SK-N-SH treated with all-trans-retinoic acid at 6 μM for 48 hours (cell line): ENCODE measurements around the gene COX11.

ENCODE experiments used
- ATAC-seq: fragments of 200-7000 bp; cut with Tn5 transposase; 3 replicates; pipeline ENCODE4 v1.9.1; 2020; ENCODE audit warnings: mild to moderate bottlenecking, moderate library complexity
- ARNTL ChIP-seq: fragments of 450-650 bp; formaldehyde crosslinking; IDR thresholded peaks from 2 replicates; pipeline ENCODE4 v1.5.0; 2020; ENCODE audit warnings: low read depth, mild to moderate bottlenecking, moderate library complexity, borderline replicate concordance
- BACH2 ChIP-seq: fragments of 250-450 bp; sonication (Bioruptor Pico); IDR thresholded peaks from 2 replicates; pipeline ENCODE4 v1.9.0; 2021; ENCODE audit warnings: mild to moderate bottlenecking, borderline replicate concordance
- CREB5 ChIP-seq: fragments of 250-450 bp; sonication (Bioruptor Pico); IDR thresholded peaks from 2 replicates; pipeline ENCODE4 v1.5.1; 2020; ENCODE audit warnings: low read depth, mild to moderate bottlenecking, moderate library complexity
- CSDC2 ChIP-seq: fragments of 250-450 bp; sonication (Bioruptor Pico); IDR thresholded peaks from 2 replicates; pipeline ENCODE4 v1.5.0; 2020; ENCODE audit warnings: mild to moderate bottlenecking, moderate library complexity
- ESRRG ChIP-seq: fragments of 250-450 bp; sonication (Bioruptor Pico); IDR thresholded peaks from 2 replicates; pipeline ENCODE4 v1.6.1; 2021; ENCODE audit warnings: mild to moderate bottlenecking
- GLIS3 ChIP-seq: fragments of 250-450 bp; sonication (Bioruptor Pico); IDR thresholded peaks from 2 replicates; pipeline ENCODE4 v1.5.0; 2020; ENCODE audit warnings: mild to moderate bottlenecking, moderate library complexity
- ISL1 ChIP-seq: fragments of 250-450 bp; sonication (Bioruptor Pico); IDR thresholded peaks from 2 replicates; pipeline ENCODE4 v2.1.2; 2022; ENCODE audit warnings: mild to moderate bottlenecking, moderate library complexity
- OSR1 ChIP-seq: fragments of 250-450 bp; sonication (Bioruptor Pico); IDR thresholded peaks from 2 replicates; pipeline ENCODE4 v1.8.0; 2022; ENCODE audit warnings: moderate library complexity, mild to moderate bottlenecking, inconsistent platforms
- PPARA ChIP-seq: fragments of 250-450 bp; sonication (Bioruptor Pico); IDR thresholded peaks from 2 replicates; pipeline ENCODE4 v1.5.0; 2020; ENCODE audit warnings: mild to moderate bottlenecking, borderline replicate concordance
- RARB ChIP-seq: fragments of 250-450 bp; sonication (Bioruptor Pico); IDR thresholded peaks from 2 replicates; pipeline ENCODE4 v1.8.0; 2021; ENCODE audit warnings: mild to moderate bottlenecking, moderate library complexity
- SNAI2 ChIP-seq: fragments of 250-450 bp; sonication (Bioruptor Pico); IDR thresholded peaks from 2 replicates; pipeline ENCODE4 v1.5.0; 2020; ENCODE audit warnings: mild to moderate bottlenecking, moderate library complexity
- TCF4 ChIP-seq: fragments of 250-450 bp; sonication (Bioruptor Pico); IDR thresholded peaks from 2 replicates; pipeline ENCODE4 v1.8.0; 2021; ENCODE audit warnings: mild to moderate bottlenecking, moderate library complexity, borderline replicate concordance
- TOX ChIP-seq: fragments of 250-450 bp; sonication (Bioruptor Pico); IDR thresholded peaks from 2 replicates; pipeline ENCODE4 v1.8.0; 2021; ENCODE audit warnings: mild to moderate bottlenecking, moderate library complexity, borderline replicate concordance
- TSHZ2 ChIP-seq: fragments of 250-450 bp; sonication (Bioruptor Pico); IDR thresholded peaks from 2 replicates; pipeline ENCODE4 v1.5.0; 2020; ENCODE audit warnings: mild to moderate bottlenecking, moderate library complexity
- ZFP3 ChIP-seq: fragments of 250-450 bp; sonication (Bioruptor Pico); IDR thresholded peaks from 2 replicates; pipeline ENCODE4 v1.5.0; 2020; ENCODE audit warnings: mild to moderate bottlenecking, moderate library complexity
- ZFP30 ChIP-seq: fragments of 450-650 bp; formaldehyde crosslinking; IDR thresholded peaks from 2 replicates; pipeline ENCODE4 v1.5.0; 2022; ENCODE audit warnings: mild to moderate bottlenecking, moderate library complexity
- ZNF70 ChIP-seq: fragments of 450-650 bp; formaldehyde crosslinking; IDR thresholded peaks from 2 replicates; pipeline ENCODE4 v1.5.0; 2020; ENCODE audit warnings: mild to moderate bottlenecking, moderate library complexity
- TF ChIP-seq, protein P1 (sequence below): fragments of 250-450 bp; sonication (Bioruptor Pico); IDR thresholded peaks from 2 replicates; pipeline ENCODE4 v1.5.1; 2021; ENCODE audit warnings: mild to moderate bottlenecking, moderate library complexity
- TF ChIP-seq, protein P2 (sequence below): fragments of 250-450 bp; sonication (Bioruptor Pico); IDR thresholded peaks from 2 replicates; pipeline ENCODE4 v1.8.0; 2021; ENCODE audit warnings: low read depth, mild to moderate bottlenecking, moderate library complexity, borderline replicate concordance
- TF ChIP-seq, protein P3 (sequence below): fragments of 250-450 bp; sonication (Bioruptor Pico); IDR thresholded peaks from 2 replicates; pipeline ENCODE4 v1.8.0; 2020; ENCODE audit warnings: mild to moderate bottlenecking, moderate library complexity, borderline replicate concordance

The COX11 gene

DNA sequence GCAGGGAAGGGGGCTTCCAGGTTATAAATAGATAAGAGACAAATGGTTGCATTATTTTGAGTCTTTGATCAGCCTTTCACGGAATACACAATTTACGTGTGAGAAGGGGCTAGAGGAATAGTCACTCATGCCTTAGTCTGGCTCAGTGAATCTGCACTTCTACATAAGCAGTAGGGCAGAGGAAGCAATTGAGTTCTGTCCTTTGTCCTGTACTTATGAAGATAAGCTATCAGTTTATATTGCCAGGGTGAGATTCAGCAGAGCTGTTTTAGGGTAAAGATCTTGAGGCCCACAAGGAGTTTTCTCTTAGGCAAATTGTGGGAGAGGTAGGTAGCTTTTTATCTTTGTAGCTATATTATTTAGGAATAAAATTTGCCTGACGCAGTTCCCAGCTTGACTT, 34.5 kb downstream of the COX11 start:
- no peak for ATAC-seq

DNA sequence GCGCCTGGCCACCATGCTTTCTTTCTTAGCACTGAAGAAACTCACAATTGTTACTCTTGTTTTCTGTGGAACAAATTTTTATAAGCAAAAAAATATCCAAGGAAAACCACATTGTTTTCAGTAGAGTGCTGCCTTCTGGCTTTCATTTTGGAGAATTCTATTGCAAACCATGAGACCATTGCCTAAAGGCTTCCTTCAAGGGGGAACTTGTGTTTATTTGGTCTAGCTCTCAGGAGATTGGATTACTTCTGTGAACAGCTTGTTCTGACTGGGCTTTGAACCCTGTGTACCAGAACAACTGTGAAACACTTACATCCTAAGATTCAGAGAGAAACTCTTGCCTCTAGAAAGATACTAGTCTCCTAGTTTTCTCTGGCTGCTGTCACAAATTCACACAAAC, 35.7 kb downstream of the COX11 start:
- no peak for ATAC-seq
- TF ChIP-seq TCF4 (CRISPR knock-in tag) (no peak), ISL1 (CRISPR knock-in tag) (no peak), ZNF70 (CRISPR knock-in tag) (no peak), SNAI2 (CRISPR knock-in tag) (no peak), RARB (CRISPR knock-in tag) (no peak), CSDC2 (CRISPR knock-in tag) (no peak), OSR1 (CRISPR knock-in tag) (no peak)
- TF ChIP-seq, protein P1, sequence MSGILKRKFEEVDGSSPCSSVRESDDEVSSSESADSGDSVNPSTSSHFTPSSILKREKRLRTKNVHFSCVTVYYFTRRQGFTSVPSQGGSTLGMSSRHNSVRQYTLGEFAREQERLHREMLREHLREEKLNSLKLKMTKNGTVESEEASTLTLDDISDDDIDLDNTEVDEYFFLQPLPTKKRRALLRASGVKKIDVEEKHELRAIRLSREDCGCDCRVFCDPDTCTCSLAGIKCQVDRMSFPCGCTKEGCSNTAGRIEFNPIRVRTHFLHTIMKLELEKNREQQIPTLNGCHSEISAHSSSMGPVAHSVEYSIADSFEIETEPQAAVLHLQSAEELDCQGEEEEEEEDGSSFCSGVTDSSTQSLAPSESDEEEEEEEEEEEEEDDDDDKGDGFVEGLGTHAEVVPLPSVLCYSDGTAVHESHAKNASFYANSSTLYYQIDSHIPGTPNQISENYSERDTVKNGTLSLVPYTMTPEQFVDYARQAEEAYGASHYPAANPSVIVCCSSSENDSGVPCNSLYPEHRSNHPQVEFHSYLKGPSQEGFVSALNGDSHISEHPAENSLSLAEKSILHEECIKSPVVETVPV = no peak
- TF ChIP-seq, protein P2, sequence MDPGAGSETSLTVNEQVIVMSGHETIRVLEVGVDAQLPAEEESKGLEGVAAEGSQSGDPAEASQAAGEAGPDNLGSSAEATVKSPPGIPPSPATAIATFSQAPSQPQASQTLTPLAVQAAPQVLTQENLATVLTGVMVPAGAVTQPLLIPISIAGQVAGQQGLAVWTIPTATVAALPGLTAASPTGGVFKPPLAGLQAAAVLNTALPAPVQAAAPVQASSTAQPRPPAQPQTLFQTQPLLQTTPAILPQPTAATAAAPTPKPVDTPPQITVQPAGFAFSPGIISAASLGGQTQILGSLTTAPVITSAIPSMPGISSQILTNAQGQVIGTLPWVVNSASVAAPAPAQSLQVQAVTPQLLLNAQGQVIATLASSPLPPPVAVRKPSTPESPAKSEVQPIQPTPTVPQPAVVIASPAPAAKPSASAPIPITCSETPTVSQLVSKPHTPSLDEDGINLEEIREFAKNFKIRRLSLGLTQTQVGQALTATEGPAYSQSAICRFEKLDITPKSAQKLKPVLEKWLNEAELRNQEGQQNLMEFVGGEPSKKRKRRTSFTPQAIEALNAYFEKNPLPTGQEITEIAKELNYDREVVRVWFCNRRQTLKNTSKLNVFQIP (CRISPR knock-in tag) = no peak

More for the DNA sequence above, 34.5 kb downstream of the COX11 start:
- TF ChIP-seq TOX (CRISPR knock-in tag) = no peak
- TF ChIP-seq ESRRG (CRISPR knock-in tag) = no peak
- no peak for TF ChIP-seq ZFP3 (CRISPR knock-in tag)
- TF ChIP-seq GLIS3 (CRISPR knock-in tag) = no peak
- no peak for TF ChIP-seq RARB (CRISPR knock-in tag)
- no peak for TF ChIP-seq TSHZ2 (CRISPR knock-in tag)
- TF ChIP-seq SNAI2 (CRISPR knock-in tag) = no peak
- no peak for TF ChIP-seq CSDC2 (CRISPR knock-in tag)
- TF ChIP-seq PPARA = no peak
- no peak for TF ChIP-seq ZFP30 (CRISPR knock-in tag)
- TF ChIP-seq ARNTL (CRISPR knock-in tag) = no peak
- TF ChIP-seq, protein P1 = no peak
- no peak for TF ChIP-seq BACH2 (CRISPR knock-in tag)
- no peak for TF ChIP-seq CREB5 (CRISPR knock-in tag)
- TF ChIP-seq, protein P3, sequence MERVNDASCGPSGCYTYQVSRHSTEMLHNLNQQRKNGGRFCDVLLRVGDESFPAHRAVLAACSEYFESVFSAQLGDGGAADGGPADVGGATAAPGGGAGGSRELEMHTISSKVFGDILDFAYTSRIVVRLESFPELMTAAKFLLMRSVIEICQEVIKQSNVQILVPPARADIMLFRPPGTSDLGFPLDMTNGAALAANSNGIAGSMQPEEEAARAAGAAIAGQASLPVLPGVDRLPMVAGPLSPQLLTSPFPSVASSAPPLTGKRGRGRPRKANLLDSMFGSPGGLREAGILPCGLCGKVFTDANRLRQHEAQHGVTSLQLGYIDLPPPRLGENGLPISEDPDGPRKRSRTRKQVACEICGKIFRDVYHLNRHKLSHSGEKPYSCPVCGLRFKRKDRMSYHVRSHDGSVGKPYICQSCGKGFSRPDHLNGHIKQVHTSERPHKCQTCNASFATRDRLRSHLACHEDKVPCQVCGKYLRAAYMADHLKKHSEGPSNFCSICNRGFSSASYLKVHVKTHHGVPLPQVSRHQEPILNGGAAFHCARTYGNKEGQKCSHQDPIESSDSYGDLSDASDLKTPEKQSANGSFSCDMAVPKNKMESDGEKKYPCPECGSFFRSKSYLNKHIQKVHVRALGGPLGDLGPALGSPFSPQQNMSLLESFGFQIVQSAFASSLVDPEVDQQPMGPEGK (CRISPR knock-in tag) = no peak
- TF ChIP-seq, protein P2 (CRISPR knock-in tag) = no peak
- TF ChIP-seq ZNF70 (CRISPR knock-in tag) = no peak
